ENCODE results near the gene DOK6.

DNA sequence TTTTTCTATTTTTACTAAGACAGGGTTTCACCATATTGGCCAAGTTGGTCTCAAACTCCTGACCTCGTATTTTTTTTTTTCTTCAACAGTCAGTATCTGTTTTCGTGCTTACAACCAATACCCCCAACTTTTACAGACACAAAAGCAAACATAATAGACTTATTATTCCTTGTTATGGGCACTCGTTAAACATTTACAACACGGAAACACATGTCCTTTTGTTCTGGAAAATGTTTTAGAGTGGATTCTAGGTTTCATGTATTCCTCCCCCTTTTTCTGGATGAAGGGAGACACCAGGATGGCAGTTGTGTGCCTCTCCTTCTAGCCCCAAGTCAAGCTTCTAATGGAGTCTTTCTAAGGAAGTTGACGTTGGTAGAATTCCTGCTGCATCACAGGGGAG lies 458.2 kb downstream of the DOK6 start:
- TF ChIP-seq CTCF (conservative IDR thresholded peaks at IDR 0.05) (no peak), EZH2 (IDR thresholded peaks at IDR 0.05; ENCODE audit: low read depth) (no peak)

Measured in PC-9 (cell line).